ENCODE results near the gene LMNB1. TPM values are rescaled to one million over a fixed set of nuclear protein-coding genes. Genes with fewer than 3 reads are reported as not detected.

LMNB1 gene
- total and polyA plus RNA-seq, 2 of the 13 experiments (the other 11 are each of a cell fraction or from before 2014, with no cell fraction given) = 12.5 to 159 TPM

- TF ChIP-seq SCMH1 (CRISPR knock-in tag; IDR thresholded peaks at IDR 0.05; ENCODE audit: borderline replicate concordance) (no peak), ZNF7 (CRISPR knock-in tag; IDR thresholded peaks at IDR 0.05) (no peak), ZNF3 (CRISPR knock-in tag; IDR thresholded peaks at IDR 0.05) (no peak), ZNF710 (CRISPR knock-in tag; IDR thresholded peaks at IDR 0.05; ENCODE audit: borderline replicate concordance) (0 out of 2 replicates have a peak, but pooled peaks have one; percentile 51), EZH2 (conservative IDR thresholded peaks at IDR 0.05; ENCODE audit: low read depth, low read length) (no peak), ZNF282 (IDR thresholded peaks at IDR 0.05; ENCODE audit: partially characterized antibody) (no peak), TCF7L2 (IDR thresholded peaks at IDR 0.05; ENCODE audit: low read depth, low read length) (no peak), ZMYM2 (CRISPR knock-in tag; IDR thresholded peaks at IDR 0.05) (no peak), ZNF296 (CRISPR knock-in tag; conservative IDR thresholded peaks at IDR 0.05) (no peak), ZNF292 (CRISPR knock-in tag; IDR thresholded peaks at IDR 0.05; ENCODE audit: borderline replicate concordance, low read depth) (no peak), ZBTB2 (CRISPR knock-in tag; IDR thresholded peaks at IDR 0.05; ENCODE audit: low read depth) (peak; percentile 74; the same call in 1 of the 2 replicates), SRSF1 (optimal IDR thresholded peaks at IDR 0.05; ENCODE audit: low read depth, low read length) (no peak), ZNF644 (CRISPR knock-in tag; IDR thresholded peaks at IDR 0.05; ENCODE audit: low read depth) (no peak), CC2D1A (CRISPR knock-in tag; IDR thresholded peaks at IDR 0.05) (no peak), GZF1 (CRISPR knock-in tag; IDR thresholded peaks at IDR 0.05) (no peak), ATAD3A (CRISPR knock-in tag; IDR thresholded peaks at IDR 0.05) (no peak), SRF (IDR thresholded peaks at IDR 0.05; ENCODE audit: low read depth, low read length) (no peak), AFF4 (CRISPR knock-in tag; IDR thresholded peaks at IDR 0.05) (no peak; the same call in 1 of the 2 replicates), TEAD2 (CRISPR knock-in tag; IDR thresholded peaks at IDR 0.05) (no peak), GFI1 (CRISPR knock-in tag; IDR thresholded peaks at IDR 0.05; ENCODE audit: borderline replicate concordance) (no peak), SETDB1 (CRISPR knock-in tag; IDR thresholded peaks at IDR 0.05; ENCODE audit: borderline replicate concordance) (no peak), TSC22D2 (CRISPR knock-in tag; IDR thresholded peaks at IDR 0.05; ENCODE audit: borderline replicate concordance) (no peak), ONECUT2 (CRISPR knock-in tag; IDR thresholded peaks at IDR 0.05) (no peak), PITX1 (CRISPR knock-in tag; IDR thresholded peaks at IDR 0.05) (0 out of 2 replicates have a peak, but pooled peaks have one; percentile 6), FOXC1 (CRISPR knock-in tag; IDR thresholded peaks at IDR 0.05; ENCODE audit: borderline replicate concordance) (0 out of 2 replicates have a peak, but pooled peaks have one; percentile 24)
Observed at GRCh38 chr5:126777975-126778674, 1.2 kb downstream of the LMNB1 start (continued).
